Measurements from ENCODE around the gene TLR6.
"Not testable (repeated sequence)": the region's sequence is repeated elsewhere in the genome, so short reads cannot be mapped to it uniquely, and the experiment has no call there.

Gene TLR6

GRCh38 chr4:38820329-38821061 lies 36.1 kb downstream of the TLR6 start:
- DNase-seq (ENCODE audit: low read depth): no peak

- DNase-seq (ENCODE audit: low read depth): no peak
These were observed 37.0 kb downstream of the TLR6 start for GRCh38 chr4:38819569-38819968.

GRCh38 chr4:38818441-38818976 lies 38.1 kb downstream of the TLR6 start:
- DNase-seq (ENCODE audit: low read depth): no peak

- DNase-seq (ENCODE audit: low read depth): no peak
These were observed 40.5 kb downstream of the TLR6 start for GRCh38 chr4:38815885-38816782.

- DNase-seq (ENCODE audit: low read depth): no peak
These were observed 42.2 kb downstream of the TLR6 start for GRCh38 chr4:38814386-38814785.

- no peak for DNase-seq (ENCODE audit: low read depth)
These were observed 45.3 kb downstream of the TLR6 start for GRCh38 chr4:38811297-38811696.

- DNase-seq (ENCODE audit: low read depth): not testable (repeated sequence)
These were observed 49.2 kb downstream of the TLR6 start for GRCh38 chr4:38807462-38807861.

GRCh38 chr4:38806251-38806650 lies 50.4 kb downstream of the TLR6 start:
- not testable (repeated sequence) for DNase-seq (ENCODE audit: low read depth)

GRCh38 chr4:38805530-38806145 lies 51.0 kb downstream of the TLR6 start:
- no peak for DNase-seq (ENCODE audit: low read depth)

GRCh38 chr4:38804654-38805295 lies 51.8 kb downstream of the TLR6 start, which contains the start of gene TLR1:
Gene TLR1, minus strand, starts transcription at chr4:38804791. Its CDS starts 5,960 bp downstream, at chr4:38798831.
- DNase-seq (ENCODE audit: low read depth): no peak

- DNase-seq (ENCODE audit: low read depth): no peak
These were observed 52.6 kb downstream of the TLR6 start for GRCh38 chr4:38803833-38804653.

GRCh38 chr4:38802561-38803355 lies 53.9 kb downstream of the TLR6 start:
- no peak for DNase-seq (ENCODE audit: low read depth)

- DNase-seq (ENCODE audit: low read depth): no peak
These were observed 55.6 kb downstream of the TLR6 start for GRCh38 chr4:38800961-38801450.

- DNase-seq (ENCODE audit: low read depth): no peak
These were observed 56.3 kb downstream of the TLR6 start for GRCh38 chr4:38800366-38800765.

GRCh38 chr4:38795087-38795486 lies 61.5 kb downstream of the TLR6 start:
- DNase-seq (ENCODE audit: low read depth): no peak

GRCh38 chr4:38794051-38794450 lies 62.6 kb downstream of the TLR6 start:
- DNase-seq (ENCODE audit: low read depth): no peak

GRCh38 chr4:38791010-38791409 lies 65.6 kb downstream of the TLR6 start:
- no peak for DNase-seq (ENCODE audit: low read depth)

GRCh38 chr4:38788317-38788716 lies 68.3 kb downstream of the TLR6 start:
- DNase-seq (ENCODE audit: low read depth): no peak

- no peak for DNase-seq (ENCODE audit: low read depth)
These were observed 68.9 kb downstream of the TLR6 start for GRCh38 chr4:38787693-38788092.

GRCh38 chr4:38785901-38786402 lies 70.7 kb downstream of the TLR6 start:
- DNase-seq (ENCODE audit: low read depth): no peak
